Measurements from ENCODE around the gene VIP.

DNA sequence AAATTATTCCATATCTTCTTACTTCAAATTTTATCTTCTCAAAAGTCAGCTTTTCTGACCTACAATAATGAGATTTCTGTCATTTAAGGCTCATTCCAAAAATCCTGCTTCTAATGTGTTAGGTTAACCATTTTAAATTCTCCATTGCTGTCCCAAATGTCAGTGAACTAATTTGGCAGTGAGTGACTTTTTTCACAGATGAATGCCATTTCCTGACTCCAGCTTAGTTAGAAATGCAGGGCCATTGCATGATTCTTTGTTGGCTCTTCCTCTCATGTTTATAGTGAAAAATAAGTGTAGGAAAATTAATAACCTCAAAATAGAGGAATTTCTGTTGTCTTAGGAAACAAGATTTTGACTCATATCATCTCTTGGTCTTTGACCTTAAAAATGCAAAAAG, 44.1 kb downstream of the VIP start:
- TF ChIP-seq, protein P1, sequence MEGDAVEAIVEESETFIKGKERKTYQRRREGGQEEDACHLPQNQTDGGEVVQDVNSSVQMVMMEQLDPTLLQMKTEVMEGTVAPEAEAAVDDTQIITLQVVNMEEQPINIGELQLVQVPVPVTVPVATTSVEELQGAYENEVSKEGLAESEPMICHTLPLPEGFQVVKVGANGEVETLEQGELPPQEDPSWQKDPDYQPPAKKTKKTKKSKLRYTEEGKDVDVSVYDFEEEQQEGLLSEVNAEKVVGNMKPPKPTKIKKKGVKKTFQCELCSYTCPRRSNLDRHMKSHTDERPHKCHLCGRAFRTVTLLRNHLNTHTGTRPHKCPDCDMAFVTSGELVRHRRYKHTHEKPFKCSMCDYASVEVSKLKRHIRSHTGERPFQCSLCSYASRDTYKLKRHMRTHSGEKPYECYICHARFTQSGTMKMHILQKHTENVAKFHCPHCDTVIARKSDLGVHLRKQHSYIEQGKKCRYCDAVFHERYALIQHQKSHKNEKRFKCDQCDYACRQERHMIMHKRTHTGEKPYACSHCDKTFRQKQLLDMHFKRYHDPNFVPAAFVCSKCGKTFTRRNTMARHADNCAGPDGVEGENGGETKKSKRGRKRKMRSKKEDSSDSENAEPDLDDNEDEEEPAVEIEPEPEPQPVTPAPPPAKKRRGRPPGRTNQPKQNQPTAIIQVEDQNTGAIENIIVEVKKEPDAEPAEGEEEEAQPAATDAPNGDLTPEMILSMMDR (IDR thresholded peaks at IDR 0.05): no peak
- no peak for TF ChIP-seq POLR2A (IDR thresholded peaks at IDR 0.05)

Data from testis (tissue), 2 donors.